Measurements from ENCODE around the gene TRIM71.
A peak's percentile ranks its signal among the peaks of the same experiment; 100 is the strongest.

The TRIM71 gene

GRCh38 chr3:32832193-32832592 is 14.4 kb downstream of the TRIM71 start:
- Histone ChIP-seq H3K36me3 (ENCODE audit: insufficient read depth, low read length) (no peaks in the 10 kb centered on the region), H3K27me3 (ENCODE audit: insufficient read depth, low read length, poor library complexity) (no peaks in the 10 kb centered on the region), H3K79me2 (ENCODE audit: insufficient read depth, low read length) (peaks cover 2% of the 10 kb centered on the region; the same call in 1 of the 2 replicates), H3K9me3 (ENCODE audit: insufficient read depth, low read length, severe bottlenecking) (no peaks in the 10 kb centered on the region), H2AFZ (ENCODE audit: low read depth, low read length) (no peak overlapping the region), H3K9ac (ENCODE audit: low read depth, low read length) (no peak overlapping the region), H3K4me1 (ENCODE audit: insufficient read depth, low read length) (no peaks in the 10 kb centered on the region), H3K4me2 (ENCODE audit: insufficient read depth, low read length) (no peak overlapping the region), H3K4me3 (ENCODE audit: low read depth in 1 of 2, low read length in 2 of 2) (no peak overlapping the region), H4K20me1 (ENCODE audit: insufficient read depth, low read length) (no peaks in the 10 kb centered on the region; the same call in 1 of the 2 replicates), H3K27ac (ENCODE audit: low read length) (no peak overlapping the region)
- TF ChIP-seq EZH2 (IDR thresholded peaks at IDR 0.05; ENCODE audit: borderline replicate concordance, low read depth, low read length, severe bottlenecking) (no peak), CTCF (IDR thresholded peaks at IDR 0.05; ENCODE audit: borderline replicate concordance, extremely low read depth, low read length, poor library complexity, severe bottlenecking) (no peak)
- peak; percentile 17; the same call in 1 of the 3 replicates for ATAC-seq (ENCODE audit: insufficient read depth, low read depth)
- no peak for DNase-seq

- H3K79me2 ChIP-seq (ENCODE audit: insufficient read depth, low read length), result no peaks in the 10 kb centered on the region; the same call in 1 of the 2 replicates
- no peak overlapping the region for H3K9ac ChIP-seq (ENCODE audit: low read depth, low read length)
- H3K27me3 ChIP-seq (ENCODE audit: insufficient read depth, low read length, poor library complexity), result no peaks in the 10 kb centered on the region
- no peaks in the 10 kb centered on the region for H3K9me3 ChIP-seq (ENCODE audit: insufficient read depth, low read length, severe bottlenecking)
- H3K4me1 ChIP-seq (ENCODE audit: insufficient read depth, low read length), result no peaks in the 10 kb centered on the region
- no peaks in the 10 kb centered on the region for H3K36me3 ChIP-seq (ENCODE audit: insufficient read depth, low read length)
- no peaks in the 10 kb centered on the region; the same call in 1 of the 2 replicates for H4K20me1 ChIP-seq (ENCODE audit: insufficient read depth, low read length)
- no peak for DNase-seq
- H2AFZ ChIP-seq (ENCODE audit: low read depth, low read length), result no peak overlapping the region
- H3K27ac ChIP-seq (ENCODE audit: low read length), result no peak overlapping the region
- ATAC-seq (ENCODE audit: insufficient read depth, low read depth), result no peak
- no peak overlapping the region for H3K4me3 ChIP-seq (ENCODE audit: low read depth in 1 of 2, low read length in 2 of 2)
- TF ChIP-seq EZH2 (IDR thresholded peaks at IDR 0.05; ENCODE audit: borderline replicate concordance, low read depth, low read length, severe bottlenecking) (no peak), CTCF (IDR thresholded peaks at IDR 0.05; ENCODE audit: borderline replicate concordance, extremely low read depth, low read length, poor library complexity, severe bottlenecking) (no peak)
- no peak overlapping the region for H3K4me2 ChIP-seq (ENCODE audit: insufficient read depth, low read length)
Observed at GRCh38 chr3:32835049-32835371, 17.2 kb downstream of the TRIM71 start.

GRCh38 chr3:32835961-32836360 is 18.2 kb downstream of the TRIM71 start:
- H4K20me1 ChIP-seq (ENCODE audit: insufficient read depth, low read length), result no peaks in the 10 kb centered on the region; the same call in 1 of the 2 replicates
- no peak overlapping the region for H3K4me3 ChIP-seq (ENCODE audit: low read depth in 1 of 2, low read length in 2 of 2)
- H3K9ac ChIP-seq (ENCODE audit: low read depth, low read length), result no peak overlapping the region
- ATAC-seq (ENCODE audit: insufficient read depth, low read depth) (no peak), DNase-seq (no peak)
- no peaks in the 10 kb centered on the region for H3K4me1 ChIP-seq (ENCODE audit: insufficient read depth, low read length)
- no peaks in the 10 kb centered on the region; the same call in 1 of the 2 replicates for H3K79me2 ChIP-seq (ENCODE audit: insufficient read depth, low read length)
- H3K27me3 ChIP-seq (ENCODE audit: insufficient read depth, low read length, poor library complexity), result no peaks in the 10 kb centered on the region
- no peaks in the 10 kb centered on the region for H3K9me3 ChIP-seq (ENCODE audit: insufficient read depth, low read length, severe bottlenecking)
- no peak overlapping the region for H3K27ac ChIP-seq (ENCODE audit: low read length)
- no peak overlapping the region for H2AFZ ChIP-seq (ENCODE audit: low read depth, low read length)
- H3K4me2 ChIP-seq (ENCODE audit: insufficient read depth, low read length), result no peak overlapping the region
- H3K36me3 ChIP-seq (ENCODE audit: insufficient read depth, low read length), result no peaks in the 10 kb centered on the region
- no peak for TF ChIP-seq CTCF (IDR thresholded peaks at IDR 0.05; ENCODE audit: borderline replicate concordance, extremely low read depth, low read length, poor library complexity, severe bottlenecking)
- TF ChIP-seq EZH2 (IDR thresholded peaks at IDR 0.05; ENCODE audit: borderline replicate concordance, low read depth, low read length, severe bottlenecking), result no peak

GRCh38 chr3:32836601-32837000 is 18.8 kb downstream of the TRIM71 start:
- Histone ChIP-seq H3K4me1 (ENCODE audit: insufficient read depth, low read length) (peaks cover 6% of the 10 kb centered on the region; the same call in 1 of the 2 replicates), H3K27ac (ENCODE audit: low read length) (no peak overlapping the region), H3K4me2 (ENCODE audit: insufficient read depth, low read length) (no peak overlapping the region), H3K9me3 (ENCODE audit: insufficient read depth, low read length, severe bottlenecking) (no peaks in the 10 kb centered on the region), H3K4me3 (ENCODE audit: low read depth in 1 of 2, low read length in 2 of 2) (no peak overlapping the region), H3K79me2 (ENCODE audit: insufficient read depth, low read length) (no peaks in the 10 kb centered on the region; the same call in 1 of the 2 replicates), H3K9ac (ENCODE audit: low read depth, low read length) (no peak overlapping the region), H4K20me1 (ENCODE audit: insufficient read depth, low read length) (no peaks in the 10 kb centered on the region; the same call in 1 of the 2 replicates), H3K27me3 (ENCODE audit: insufficient read depth, low read length, poor library complexity) (no peaks in the 10 kb centered on the region), H3K36me3 (ENCODE audit: insufficient read depth, low read length) (no peaks in the 10 kb centered on the region), H2AFZ (ENCODE audit: low read depth, low read length) (no peak overlapping the region)
- ATAC-seq (ENCODE audit: insufficient read depth, low read depth) (no peak), DNase-seq (no peak)
- TF ChIP-seq CTCF (IDR thresholded peaks at IDR 0.05; ENCODE audit: borderline replicate concordance, extremely low read depth, low read length, poor library complexity, severe bottlenecking) (no peak), EZH2 (IDR thresholded peaks at IDR 0.05; ENCODE audit: borderline replicate concordance, low read depth, low read length, severe bottlenecking) (no peak)

Data from DND-41 (cell line).